Stromal cell of bone marrow (primary cell): ENCODE results near the gene SMIM26.
"Not testable (repeated sequence)": the region's sequence is repeated elsewhere in the genome, so short reads cannot be mapped to it uniquely, and the experiment has no call there.

ENCODE experiments used
- DNase-seq: peaks from one replicate; pipeline ENCODE4 v3.0.0-alpha.2; 2012; ENCODE audit warnings: low read depth

The SMIM26 gene, protein sequence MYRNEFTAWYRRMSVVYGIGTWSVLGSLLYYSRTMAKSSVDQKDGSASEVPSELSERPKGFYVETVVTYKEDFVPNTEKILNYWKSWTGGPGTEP

DNA sequence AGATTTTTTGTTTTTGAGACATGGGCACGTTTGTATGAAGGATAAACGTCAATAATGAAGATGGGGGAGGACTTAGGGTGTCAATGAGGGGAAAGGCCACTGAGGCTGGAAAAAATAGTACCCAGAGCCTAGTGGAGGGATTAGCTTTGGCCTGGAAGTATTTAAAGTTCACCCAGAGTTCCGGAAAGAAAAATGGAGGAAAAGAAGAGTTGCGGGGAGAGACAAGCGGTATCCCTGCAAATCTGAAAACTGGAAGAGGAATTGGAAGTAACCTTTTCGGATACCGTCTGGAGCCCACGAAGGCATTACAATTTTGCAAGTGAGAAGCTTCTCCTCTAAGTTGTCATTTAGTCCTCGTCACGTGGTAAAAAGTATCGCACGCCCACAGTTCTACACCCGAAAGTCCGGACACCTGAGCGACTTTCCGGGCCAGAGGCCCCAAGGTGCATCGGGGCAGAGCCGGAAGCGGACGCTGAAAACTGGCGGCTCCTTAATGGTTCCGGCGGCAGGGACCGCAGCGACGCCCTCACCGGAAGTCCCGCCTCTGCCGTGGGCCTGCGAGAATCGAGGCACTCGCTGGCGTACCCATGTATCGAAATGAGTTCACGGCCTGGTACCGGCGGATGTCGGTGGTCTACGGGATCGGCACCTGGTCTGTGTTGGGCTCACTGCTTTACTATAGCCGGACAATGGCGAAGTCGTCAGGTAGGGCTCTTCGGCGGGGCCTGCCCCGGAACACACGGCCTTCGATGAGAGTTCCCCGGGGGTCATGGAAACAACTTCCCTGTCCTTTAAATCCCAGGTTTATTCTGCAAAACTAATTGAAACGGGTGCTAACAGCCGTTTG is at the start of gene SMIM26:
SMIM26 (plus strand) TSS at position 541 of the 847 bp plus-strand sequence; CDS start at position 588, 47 bp downstream.
- peak; percentile 74 for DNase-seq

GRCh38 chr20:18522066-18522465 is 45.2 kb upstream of the SMIM26 start:
- DNase-seq: not testable (repeated sequence)

- DNase-seq: no peak
Measured at GRCh38 chr20:18523066-18523465, 44.2 kb upstream of the SMIM26 start.

- peak; percentile 38 for DNase-seq
Measured at GRCh38 chr20:18524646-18525045, 42.6 kb upstream of the SMIM26 start.

DNA sequence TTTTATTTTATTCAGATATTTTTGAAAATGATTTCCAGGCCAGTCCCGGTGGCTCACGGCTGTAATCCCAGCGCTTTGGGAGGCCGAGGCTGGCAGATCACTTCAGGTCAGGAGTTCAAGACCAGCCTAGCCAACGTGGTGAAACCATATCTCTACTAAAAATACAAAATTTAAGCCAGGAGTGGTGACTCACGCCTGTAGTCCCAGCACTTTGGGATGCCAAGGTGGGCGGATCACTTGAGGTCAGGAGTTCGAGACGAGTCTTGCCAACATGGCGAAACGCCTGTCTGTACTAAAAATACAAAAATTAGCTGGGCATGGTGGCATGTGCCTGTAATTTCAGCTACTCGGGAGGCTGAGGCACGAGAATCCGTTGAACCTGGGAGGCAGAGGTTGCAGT is 40.5 kb upstream of the SMIM26 start:
- not testable (repeated sequence) for DNase-seq

GRCh38 chr20:18527339-18527738 is 39.9 kb upstream of the SMIM26 start:
- DNase-seq: no peak

- DNase-seq: peak; percentile 47
Measured at GRCh38 chr20:18527836-18528235, 39.4 kb upstream of the SMIM26 start.

DNA sequence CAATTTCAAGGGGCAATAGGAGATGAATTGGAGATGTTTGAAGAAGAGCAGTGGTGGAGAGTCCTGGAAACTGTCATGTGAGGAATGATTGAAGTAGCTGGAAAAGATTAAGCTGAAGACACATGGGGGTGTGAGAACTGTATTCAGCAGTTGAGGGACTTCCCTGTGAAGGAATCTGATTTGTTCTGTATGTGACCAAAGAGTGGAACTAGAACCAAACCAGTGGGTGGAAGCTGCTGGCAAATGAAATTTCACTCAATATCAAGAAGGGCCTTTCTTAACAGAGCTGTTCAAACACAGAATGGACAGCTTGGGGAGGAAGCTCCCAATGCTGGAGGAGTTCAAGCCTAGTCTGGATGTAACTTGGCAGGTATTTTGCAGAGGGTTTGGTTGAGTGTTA is 38.2 kb upstream of the SMIM26 start:
- DNase-seq: no peak

DNA sequence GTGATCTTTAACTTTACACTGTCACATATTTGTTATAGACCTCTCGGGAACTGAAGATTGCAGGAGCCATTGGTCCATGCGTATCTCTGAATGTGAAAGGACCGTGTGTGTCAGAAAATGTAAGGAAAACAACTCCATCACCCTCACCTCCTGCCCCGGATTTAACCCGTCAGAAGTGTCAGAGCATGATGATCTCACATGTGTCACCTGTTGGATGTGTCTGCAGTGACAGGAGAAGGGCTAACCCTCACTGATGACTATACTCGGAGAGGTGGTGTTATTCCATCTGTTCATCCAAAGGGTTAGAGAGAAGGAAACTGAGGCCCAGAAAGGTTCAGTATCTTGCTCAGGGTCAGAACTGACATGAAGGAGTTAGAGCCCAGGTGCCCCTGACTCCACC is 34.6 kb upstream of the SMIM26 start:
- DNase-seq: no peak

DNA sequence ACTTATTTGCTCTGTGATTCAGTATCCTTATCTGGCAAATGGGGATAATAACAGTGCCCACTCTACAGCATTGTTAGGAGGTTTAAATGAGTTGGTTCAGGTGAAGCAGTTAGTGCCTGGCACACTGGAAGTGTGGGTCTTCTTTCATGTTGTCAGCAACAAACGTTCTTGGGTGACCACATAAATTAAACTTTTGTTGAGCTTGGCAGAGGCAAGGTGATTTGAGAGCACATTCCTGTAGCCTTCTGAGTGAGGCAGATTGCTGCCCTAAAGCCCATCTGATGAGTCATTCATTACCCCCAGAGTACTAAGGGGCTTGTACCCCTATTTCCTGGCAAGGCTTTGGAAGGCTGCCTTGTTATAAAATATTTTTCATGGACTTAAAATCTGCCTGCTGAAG is 33.7 kb upstream of the SMIM26 start:
- no peak for DNase-seq

DNA sequence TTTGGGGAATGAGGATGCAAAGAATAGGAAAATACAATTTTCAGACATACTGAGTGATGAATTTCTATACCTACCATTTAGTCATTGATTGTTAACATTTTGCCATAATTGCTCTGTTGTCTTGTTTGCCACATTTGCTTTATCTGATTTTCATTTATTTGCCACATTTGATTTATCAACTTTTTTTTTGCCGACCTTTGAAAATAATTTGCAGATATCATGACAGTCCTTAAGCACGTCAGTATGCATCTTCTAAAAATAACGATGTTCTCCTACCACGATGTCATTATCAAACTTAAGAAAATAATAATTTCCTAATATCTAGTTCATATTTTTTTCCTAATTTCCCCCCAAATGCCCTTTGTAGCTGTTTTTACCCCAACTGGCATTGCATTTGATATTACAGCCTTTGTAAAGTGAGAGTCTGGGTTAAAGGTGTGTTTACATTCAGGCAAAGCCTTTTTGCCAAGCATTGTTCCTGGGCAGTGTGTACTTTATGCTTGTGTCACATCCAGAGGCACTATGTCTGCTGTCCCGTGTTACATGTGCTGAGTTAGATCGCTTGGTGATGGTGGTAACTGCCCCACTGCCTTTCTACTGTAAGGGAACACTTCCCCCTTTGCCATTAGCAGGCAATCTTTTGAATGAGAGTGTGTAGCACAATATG is 33.1 kb upstream of the SMIM26 start:
- no peak for DNase-seq

GRCh38 chr20:18537651-18538050 is 29.6 kb upstream of the SMIM26 start:
- no peak for DNase-seq

DNA sequence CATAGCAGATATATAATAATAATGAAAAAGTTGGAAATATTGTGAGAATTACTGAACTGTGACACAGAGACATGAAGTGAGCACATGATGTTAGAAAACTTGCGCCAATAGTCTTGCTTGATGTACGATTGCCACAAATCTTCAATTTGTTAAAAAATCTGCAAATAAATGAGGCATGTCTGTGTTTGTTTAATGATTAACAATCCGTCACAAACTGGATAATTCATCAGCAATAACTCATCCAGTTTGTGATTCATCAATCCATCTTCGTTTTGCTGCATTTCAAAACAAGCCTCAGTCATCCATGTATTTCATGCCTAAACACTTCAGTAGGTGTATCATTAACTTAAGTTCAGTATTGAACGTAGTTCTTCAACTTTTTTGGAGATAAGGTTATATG is 25.5 kb upstream of the SMIM26 start:
- peak; percentile 38 for DNase-seq

GRCh38 chr20:18543216-18543615 is 24.0 kb upstream of the SMIM26 start:
- no peak for DNase-seq

- no peak for DNase-seq
Measured at GRCh38 chr20:18543932-18544331, 23.3 kb upstream of the SMIM26 start.

DNA sequence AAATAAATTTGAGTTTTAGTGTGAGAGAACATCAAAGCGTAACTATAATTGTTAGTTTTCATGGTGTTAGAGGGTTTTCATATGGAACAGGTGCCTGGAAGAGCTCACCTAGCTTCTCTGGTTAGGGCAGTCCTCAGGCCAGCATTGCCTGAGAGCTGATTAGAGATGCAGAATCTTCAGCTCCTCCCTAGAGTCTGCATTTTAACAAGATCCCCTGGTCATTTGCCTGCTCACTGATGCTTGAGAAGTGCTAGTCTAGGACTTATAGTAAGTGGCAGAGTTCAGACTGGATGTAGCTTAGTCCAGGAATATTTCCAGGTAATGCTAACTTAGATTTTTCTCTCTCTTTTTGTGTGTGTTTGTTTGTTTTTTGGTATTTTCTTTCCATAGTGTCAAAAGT is 21.7 kb upstream of the SMIM26 start:
- DNase-seq: no peak

- no peak for DNase-seq
Measured at GRCh38 chr20:18548465-18548864, 18.8 kb upstream of the SMIM26 start.

GRCh38 chr20:18553746-18554145 is 13.5 kb upstream of the SMIM26 start:
- no peak for DNase-seq

DNA sequence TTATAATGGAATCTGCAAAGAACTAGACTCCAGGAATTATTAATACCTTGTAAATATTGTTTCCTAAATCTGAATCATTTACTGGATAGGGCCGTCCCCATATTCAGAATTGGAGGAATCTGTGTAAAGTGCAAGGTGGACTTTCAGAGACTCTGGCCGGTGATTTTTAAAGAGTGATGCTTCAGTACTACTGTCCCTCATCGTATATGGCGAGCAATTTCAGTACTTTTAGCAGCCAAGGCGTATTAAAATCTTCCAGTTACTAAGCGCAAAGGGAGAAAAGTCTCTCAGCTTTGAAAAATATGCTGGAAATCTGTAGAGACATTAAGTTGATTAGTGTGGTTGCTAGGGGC is 483 bp downstream of the SMIM26 start:
- peak; percentile 1 for DNase-seq

- no peak for DNase-seq
Measured at GRCh38 chr20:18571009-18571408, 3.8 kb downstream of the SMIM26 start.

DNA sequence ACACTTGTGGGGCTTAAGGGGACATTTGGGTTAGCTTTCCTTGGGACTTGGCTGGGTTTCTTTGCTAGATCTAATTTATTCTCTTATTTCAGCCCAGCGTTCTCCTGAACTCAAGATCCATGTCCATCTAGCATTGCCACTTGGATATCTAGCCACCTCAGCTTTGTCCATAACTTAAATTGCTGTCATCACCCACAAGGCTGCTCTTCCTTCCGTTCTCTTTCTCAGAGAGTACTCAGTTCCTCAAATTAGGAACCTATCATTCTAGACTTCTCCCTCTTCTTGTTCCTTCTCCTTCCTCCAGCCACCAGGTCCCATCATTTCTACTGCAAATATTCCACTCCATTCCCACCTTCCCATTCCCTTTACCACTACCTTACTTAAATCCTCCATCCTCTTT is 4.3 kb downstream of the SMIM26 start:
- DNase-seq: no peak

DNA sequence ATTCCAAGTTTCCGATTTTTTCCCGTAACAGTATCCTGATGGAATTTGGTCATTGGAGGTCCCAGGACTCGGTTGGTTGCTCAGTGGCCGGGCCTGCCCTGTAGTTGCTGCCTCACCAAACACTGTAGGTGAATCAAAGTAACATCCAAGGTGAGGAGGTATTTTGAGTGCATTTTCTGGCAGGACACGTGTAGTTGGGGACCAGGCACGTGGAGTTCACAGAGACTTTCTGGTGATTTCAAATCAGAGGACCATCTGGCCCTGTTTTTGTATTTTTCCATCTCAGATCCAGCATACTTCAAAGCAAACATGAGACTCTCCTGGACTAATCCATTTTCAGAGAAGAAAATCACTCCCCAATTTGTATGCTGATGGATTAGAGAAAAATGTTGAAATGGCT is 10.7 kb downstream of the SMIM26 start:
- no peak for DNase-seq

GRCh38 chr20:18578581-18578980 is 11.3 kb downstream of the SMIM26 start:
- DNase-seq: no peak
